ENCODE measurements around the gene COBL. TPM values are rescaled to one million over a fixed set of nuclear protein-coding genes. Genes with fewer than 3 reads are reported as not detected.

Gene COBL
- total RNA-seq, 4 donors from 2014 or later: 62.4 to 114 (median 72.2) TPM

- TF ChIP-seq CTCF (IDR thresholded peaks at IDR 0.05) (no peak), POLR2AphosphoS5 (IDR thresholded peaks at IDR 0.05) (peak in 1 of 3 donors; percentile 27)
- intact Hi-C loops (cut with DNase I; ENCODE audit: low total_unique reads) (no loop called here), in situ Hi-C loops (cut with MboI; ENCODE audit: low pct_ligation_motif_present in 1 of 4, low pct_unique_long_range_greater_than_20kb in 1 of 4, low sequenced_read_pairs in 3 of 4) (no loop called here)
- Histone ChIP-seq H3K9me3 (no peaks in the 10 kb centered on the region), H3K27ac (peak overlapping the region; percentile 46 to 64 (median 56)), H3K27me3 (no peaks in the 10 kb centered on the region), H3K36me3 (no peaks in the 10 kb centered on the region), H3K4me3 (no peak overlapping the region), H3K4me1 (peaks cover 0 to 33% (median 9%) of the 10 kb centered on the region in 4 donors)
- WGBS, 2 donors (ENCODE audit: low coverage in 1 of 2): 40 to 51% methylated on average over 3 to 4 of the region's 4 CpGs
- no peak for DNase-seq
Observed at GRCh38 chr7:51251290-51251689, 65.3 kb downstream of the COBL start.

GRCh38 chr7:51250512-51250911 lies 66.1 kb downstream of the COBL start:
- no peak for DNase-seq
- in situ Hi-C loops (cut with MboI; ENCODE audit: low pct_ligation_motif_present in 1 of 4, low pct_unique_long_range_greater_than_20kb in 1 of 4, low sequenced_read_pairs in 3 of 4) (no loop called here), intact Hi-C loops (cut with DNase I; ENCODE audit: low total_unique reads) (no loop called here)
- Histone ChIP-seq H3K9me3 (no peaks in the 10 kb centered on the region), H3K4me1 (peaks cover 0 to 29% (median 6%) of the 10 kb centered on the region in 4 donors), H3K27ac (peak overlapping the region; percentile 46 to 64 (median 56)), H3K27me3 (no peaks in the 10 kb centered on the region), H3K36me3 (no peaks in the 10 kb centered on the region), H3K4me3 (no peak overlapping the region)
- 57 to 71% methylated on average over 2 of the region's 2 CpGs for WGBS, 2 donors (ENCODE audit: low coverage in 1 of 2)
- no peak for TF ChIP-seq EP300 (IDR thresholded peaks at IDR 0.05; ENCODE audit: low read depth)
- no peak for TF ChIP-seq POLR2A (IDR thresholded peaks at IDR 0.05)
- TF ChIP-seq CTCF (IDR thresholded peaks at IDR 0.05): no peak
- TF ChIP-seq POLR2AphosphoS5 (IDR thresholded peaks at IDR 0.05): no peak

DNA sequence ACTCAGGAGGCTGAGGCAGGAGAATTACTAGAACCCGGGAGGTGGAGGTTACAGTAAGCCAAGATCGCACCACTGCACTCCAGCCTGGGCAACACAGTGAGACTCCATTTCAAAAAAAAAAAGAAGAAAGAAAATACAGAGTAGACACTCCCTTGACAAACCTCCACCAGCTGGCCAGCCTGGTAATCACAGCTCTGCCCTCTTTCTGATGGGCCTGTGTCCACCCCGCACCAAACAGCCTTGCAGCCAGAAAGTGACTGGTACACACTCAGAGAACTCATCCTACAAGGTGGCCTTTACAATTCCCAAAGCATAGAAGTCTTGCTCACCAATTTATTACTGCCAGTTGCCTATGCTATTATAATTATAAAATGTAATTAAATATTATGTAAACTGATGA lies 66.6 kb downstream of the COBL start:
- Histone ChIP-seq H3K27ac (peak overlapping the region in 1 of 4 donors; percentile 55), H3K9me3 (no peaks in the 10 kb centered on the region), H3K36me3 (no peaks in the 10 kb centered on the region), H3K27me3 (no peaks in the 10 kb centered on the region), H3K4me1 (peaks cover 0 to 29% (median 6%) of the 10 kb centered on the region in 4 donors), H3K4me3 (no peak overlapping the region)
- no peak for DNase-seq
- no peak for TF ChIP-seq POLR2A (IDR thresholded peaks at IDR 0.05)
- 83 to 94% methylated on average over 2 to 3 of the region's 3 CpGs for WGBS, 2 donors (ENCODE audit: low coverage in 1 of 2)
- intact Hi-C loops (cut with DNase I; ENCODE audit: low total_unique reads) (no loop called here), in situ Hi-C loops (cut with MboI; ENCODE audit: low pct_ligation_motif_present in 1 of 4, low pct_unique_long_range_greater_than_20kb in 1 of 4, low sequenced_read_pairs in 3 of 4) (loop anchor here in 1 of 4 donors (25.0 kb wide), 1 partner anchor 112 kb away; no protein-coding TSS in a partner anchor)

GRCh38 chr7:51249187-51249945 lies 67.2 kb downstream of the COBL start:
- no peak for DNase-seq
- WGBS, 2 donors (ENCODE audit: low coverage in 1 of 2): 84 to 90% methylated on average over 5 of the region's 5 CpGs
- Histone ChIP-seq H3K36me3 (no peaks in the 10 kb centered on the region), H3K27me3 (no peaks in the 10 kb centered on the region), H3K4me3 (no peak overlapping the region), H3K9me3 (no peaks in the 10 kb centered on the region), H3K4me1 (peaks cover 0 to 29% (median 6%) of the 10 kb centered on the region in 4 donors), H3K27ac (no peak overlapping the region)
- in situ Hi-C loops (cut with MboI; ENCODE audit: low pct_ligation_motif_present in 1 of 4, low pct_unique_long_range_greater_than_20kb in 1 of 4, low sequenced_read_pairs in 3 of 4) (loop anchor here in 1 of 4 donors (25.0 kb wide), 1 partner anchor 113 kb away; no protein-coding TSS in a partner anchor), intact Hi-C loops (cut with DNase I; ENCODE audit: low total_unique reads) (no loop called here)
- TF ChIP-seq CTCF (IDR thresholded peaks at IDR 0.05) (no peak), POLR2AphosphoS5 (IDR thresholded peaks at IDR 0.05) (no peak), EP300 (IDR thresholded peaks at IDR 0.05; ENCODE audit: low read depth) (no peak), POLR2A (IDR thresholded peaks at IDR 0.05) (no peak)

Data from transverse colon (tissue), 4 donors.